T-helper 1 cell treated with Interleukin-12 subunit alpha and Interleukin-12 subunit beta and Interleukin-4 antibody, amounts not matched to agents 30 μg/mL and 1 μg/mL, for 36 hours (primary cell): Measurements from ENCODE around the gene MYCL.

Source experiments
- H3K27ac Mint-ChIP-seq: one replicate; pipeline ENCODE4 v1.8.0; 2021; ENCODE audit warnings: mild to moderate bottlenecking, mixed read lengths
- H3K27me3 Mint-ChIP-seq: one replicate; pipeline ENCODE4 v1.8.0; 2021; ENCODE audit warnings: low read depth, mixed read lengths
- H3K36me3 Mint-ChIP-seq: one replicate; pipeline ENCODE4 v1.8.0; 2021; ENCODE audit warnings: low read depth, mixed read lengths
- H3K4me1 Mint-ChIP-seq: one replicate; pipeline ENCODE4 v1.8.0; 2021; ENCODE audit warnings: low read depth, mixed read lengths
- H3K4me3 Mint-ChIP-seq: one replicate; pipeline ENCODE4 v1.8.0; 2021; ENCODE audit warnings: mild to moderate bottlenecking, moderate library complexity, mixed read lengths
- H3K9me3 Mint-ChIP-seq: one replicate; pipeline ENCODE4 v1.8.0; 2021; ENCODE audit warnings: mixed read lengths

Gene MYCL

DNA sequence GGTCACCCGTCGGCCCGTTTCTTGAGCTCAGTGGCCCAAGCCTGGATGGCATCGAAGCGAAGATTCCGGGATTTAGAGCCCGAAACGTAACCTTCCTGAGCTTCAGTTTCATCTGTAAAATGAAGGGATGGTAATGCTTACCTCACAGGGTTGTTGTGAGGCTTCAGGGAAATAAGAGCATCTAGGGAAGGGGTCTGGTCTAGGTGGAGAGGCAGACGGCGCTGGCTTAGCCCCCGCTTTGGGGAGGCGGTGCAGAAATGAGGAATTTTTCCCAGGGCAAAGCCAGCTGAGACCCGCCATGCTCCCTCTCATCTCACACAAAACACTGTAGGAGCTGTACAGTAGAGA is 717 bp upstream of the MYCL start:
- peaks cover 68% of the 10 kb centered on the region for H3K27me3 Mint-ChIP-seq
- peaks cover 3% of the 10 kb centered on the region for H3K4me1 Mint-ChIP-seq
- H3K36me3 Mint-ChIP-seq, result no peaks in the 10 kb centered on the region
- no peak overlapping the region for H3K27ac Mint-ChIP-seq
- H3K4me3 Mint-ChIP-seq, result peak overlapping the region; percentile 31
- H3K9me3 Mint-ChIP-seq, result no peaks in the 10 kb centered on the region

DNA sequence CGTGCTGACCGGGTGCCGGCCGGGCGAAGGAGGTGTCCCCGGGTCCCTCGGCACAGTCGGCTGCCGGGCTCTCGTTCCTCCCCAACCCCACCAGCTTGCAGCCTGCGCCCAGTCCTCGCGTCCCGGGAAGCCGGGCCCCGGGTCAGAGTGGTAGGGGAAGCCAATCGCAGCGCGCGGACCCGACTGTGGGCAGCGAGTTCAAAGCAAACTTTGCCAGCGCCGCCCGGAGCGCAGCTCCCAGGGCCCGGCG is 328 bp downstream of the MYCL start:
- H3K27ac Mint-ChIP-seq, result no peak overlapping the region
- H3K36me3 Mint-ChIP-seq, result no peaks in the 10 kb centered on the region
- peak overlapping the region; percentile 25 for H3K4me3 Mint-ChIP-seq
- H3K4me1 Mint-ChIP-seq, result peaks cover 3% of the 10 kb centered on the region
- H3K27me3 Mint-ChIP-seq, result peaks cover 73% of the 10 kb centered on the region
- H3K9me3 Mint-ChIP-seq, result no peaks in the 10 kb centered on the region

DNA sequence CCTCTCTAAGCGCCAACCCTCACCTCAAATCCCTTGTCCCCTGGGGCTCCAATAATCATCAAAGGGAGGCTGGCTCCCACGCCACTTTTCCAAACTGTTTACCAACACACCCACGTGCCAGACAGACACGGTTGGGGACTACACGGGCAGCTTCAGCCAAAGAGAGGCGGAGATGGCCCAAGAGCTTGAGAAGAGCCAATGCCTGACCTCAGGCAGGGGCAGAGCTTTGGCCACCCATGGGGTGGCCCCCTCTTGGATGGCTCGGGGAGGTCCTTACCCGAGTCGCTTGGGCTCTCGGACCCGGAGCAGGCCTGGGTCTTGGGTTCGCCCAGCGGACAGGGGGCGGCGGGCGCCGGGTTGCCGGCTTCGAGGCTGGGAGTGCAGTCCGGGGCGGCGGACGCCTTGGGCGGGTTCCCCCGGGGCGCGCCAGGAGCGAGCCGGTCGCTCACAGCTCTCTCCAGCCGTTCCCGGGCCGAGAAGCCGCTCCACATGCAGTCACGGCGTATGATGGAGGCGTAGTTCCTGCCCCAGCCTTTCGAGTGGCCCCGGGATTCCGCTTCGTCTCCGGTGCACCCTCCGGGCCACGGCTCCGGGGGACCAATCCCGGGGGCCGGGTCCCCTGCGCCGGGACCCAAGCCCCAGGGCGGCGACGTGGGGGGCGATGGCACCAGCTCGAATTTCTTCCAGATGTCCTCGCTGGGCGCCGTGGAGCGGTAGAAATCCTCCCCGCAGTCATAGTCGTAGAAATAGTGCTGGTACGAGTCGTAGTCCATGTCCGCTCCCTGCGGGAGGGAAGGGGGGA is 854 bp downstream of the MYCL start:
- peaks cover 76% of the 10 kb centered on the region for H3K27me3 Mint-ChIP-seq
- H3K4me1 Mint-ChIP-seq, result peaks cover 3% of the 10 kb centered on the region
- H3K9me3 Mint-ChIP-seq, result no peaks in the 10 kb centered on the region
- no peak overlapping the region for H3K27ac Mint-ChIP-seq
- no peaks in the 10 kb centered on the region for H3K36me3 Mint-ChIP-seq
- H3K4me3 Mint-ChIP-seq, result peak overlapping the region; percentile 65

DNA sequence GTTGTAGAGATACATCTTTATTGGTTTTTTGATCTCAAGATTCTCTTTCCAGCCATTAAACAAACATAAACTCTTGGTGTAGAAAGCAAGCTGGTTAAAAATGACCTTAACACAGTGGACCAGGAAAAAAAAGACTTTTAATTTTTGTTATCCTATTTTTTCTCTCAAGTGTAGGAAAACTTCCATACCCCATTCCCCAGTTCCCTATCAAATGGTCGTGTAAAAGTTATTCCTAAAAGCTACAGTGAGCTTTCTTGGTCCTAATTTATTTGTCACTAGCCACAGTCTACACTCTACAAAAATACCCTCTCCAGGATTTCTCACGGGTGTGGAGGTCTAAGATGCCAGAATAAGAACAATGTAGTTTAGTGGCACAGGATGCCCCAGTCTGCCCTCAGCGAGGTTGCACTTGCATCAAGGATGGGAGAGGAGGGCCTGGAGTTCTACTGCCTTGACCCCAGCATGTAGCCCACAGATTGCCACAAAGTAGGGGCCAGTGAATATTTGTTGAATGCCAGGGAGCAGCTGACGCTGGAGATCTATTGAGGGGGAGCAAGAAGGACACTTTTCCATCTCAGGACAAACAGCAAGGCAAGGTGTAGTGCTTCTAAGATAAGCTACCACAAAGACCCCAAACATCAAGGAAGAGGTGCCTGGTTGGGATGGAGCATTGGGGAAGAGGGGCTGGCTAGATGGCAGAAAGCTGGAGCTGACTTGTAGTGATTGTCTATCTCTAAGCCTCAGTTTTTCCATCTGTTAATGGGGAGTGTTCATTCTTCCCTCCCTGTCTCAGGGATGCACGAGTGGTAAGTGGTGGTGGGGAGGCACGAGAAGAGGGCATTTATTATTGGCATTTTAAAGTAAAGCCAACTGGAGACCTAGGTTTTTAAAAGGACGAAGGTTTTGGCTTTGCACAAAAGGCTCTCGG is 1.8 kb downstream of the MYCL start:
- Mint-ChIP-seq H3K27ac (no peak overlapping the region), H3K27me3 (peaks cover 75% of the 10 kb centered on the region), H3K4me3 (peak overlapping the region; percentile 27), H3K9me3 (no peaks in the 10 kb centered on the region), H3K4me1 (peaks cover 3% of the 10 kb centered on the region), H3K36me3 (no peaks in the 10 kb centered on the region)

DNA sequence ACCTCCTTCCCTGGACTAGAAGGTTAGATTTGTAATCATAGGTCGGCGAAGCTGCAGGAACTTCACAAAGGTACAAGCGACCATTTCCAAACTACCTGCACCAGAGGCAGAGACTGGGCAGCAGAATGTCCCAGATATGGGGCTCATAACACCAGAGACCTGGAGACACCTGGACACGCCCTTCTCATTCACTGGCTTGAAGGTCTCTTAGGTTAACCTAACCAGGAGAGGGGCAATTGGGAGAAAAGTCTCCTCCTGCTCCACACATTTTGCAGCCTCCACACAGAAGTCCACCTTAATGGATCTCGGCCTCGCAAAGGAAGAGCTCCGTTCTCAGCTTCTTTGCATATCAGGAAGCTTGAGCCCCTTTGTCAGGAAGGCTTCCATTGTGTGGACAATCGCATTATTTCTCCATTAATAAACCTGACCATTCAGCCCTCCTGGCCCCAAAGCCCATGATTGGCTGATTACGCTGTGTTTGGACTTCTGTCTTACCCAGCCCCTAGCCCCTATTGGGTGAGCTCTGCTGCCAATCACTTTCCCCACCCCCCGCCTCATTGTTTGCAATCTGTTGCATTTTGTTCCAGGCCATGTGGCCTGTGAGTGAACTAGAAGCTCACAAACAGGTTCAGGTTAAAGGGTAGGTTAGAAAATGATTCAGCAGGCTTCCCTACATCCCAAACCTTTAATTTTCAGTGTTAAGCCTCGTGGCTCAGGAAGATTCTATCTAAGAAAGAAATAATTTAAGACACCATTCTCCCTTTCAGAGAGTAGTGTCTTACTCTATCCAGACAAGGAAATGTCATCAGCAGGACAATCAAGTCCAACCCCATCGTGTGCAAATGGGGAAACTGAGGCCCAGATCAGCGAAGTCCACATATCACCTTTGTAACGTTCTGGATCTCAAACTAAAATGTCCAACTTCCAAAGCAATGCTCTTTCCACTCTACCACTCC is 2.8 kb downstream of the MYCL start:
- Mint-ChIP-seq H3K27me3 (peaks cover 78% of the 10 kb centered on the region), H3K27ac (no peak overlapping the region), H3K4me3 (no peak overlapping the region), H3K36me3 (no peaks in the 10 kb centered on the region), H3K9me3 (no peaks in the 10 kb centered on the region), H3K4me1 (peaks cover 3% of the 10 kb centered on the region)

DNA sequence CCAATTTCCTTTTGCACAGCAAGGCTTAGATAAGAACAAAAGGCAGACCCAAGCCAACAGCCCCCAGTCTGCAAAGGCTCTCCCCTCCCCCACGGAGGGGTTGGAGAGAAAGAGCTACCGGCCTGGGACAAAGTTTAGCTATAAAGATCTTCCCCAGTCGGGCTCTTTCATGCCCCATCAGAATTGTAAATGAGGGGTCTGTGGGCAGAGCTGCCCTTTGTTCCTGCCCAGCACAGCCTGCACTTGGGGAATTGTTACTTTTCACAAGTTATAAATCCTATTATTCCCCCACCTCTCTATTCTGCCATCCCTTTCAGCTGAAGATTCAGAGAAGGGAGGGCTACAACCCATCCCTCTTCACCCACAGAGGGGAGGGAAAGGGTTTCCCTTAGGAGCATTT is 3.5 kb downstream of the MYCL start:
- no peak overlapping the region for H3K27ac Mint-ChIP-seq
- peaks cover 3% of the 10 kb centered on the region for H3K4me1 Mint-ChIP-seq
- peaks cover 79% of the 10 kb centered on the region for H3K27me3 Mint-ChIP-seq
- no peak overlapping the region for H3K4me3 Mint-ChIP-seq
- no peaks in the 10 kb centered on the region for H3K36me3 Mint-ChIP-seq
- H3K9me3 Mint-ChIP-seq, result no peaks in the 10 kb centered on the region

DNA sequence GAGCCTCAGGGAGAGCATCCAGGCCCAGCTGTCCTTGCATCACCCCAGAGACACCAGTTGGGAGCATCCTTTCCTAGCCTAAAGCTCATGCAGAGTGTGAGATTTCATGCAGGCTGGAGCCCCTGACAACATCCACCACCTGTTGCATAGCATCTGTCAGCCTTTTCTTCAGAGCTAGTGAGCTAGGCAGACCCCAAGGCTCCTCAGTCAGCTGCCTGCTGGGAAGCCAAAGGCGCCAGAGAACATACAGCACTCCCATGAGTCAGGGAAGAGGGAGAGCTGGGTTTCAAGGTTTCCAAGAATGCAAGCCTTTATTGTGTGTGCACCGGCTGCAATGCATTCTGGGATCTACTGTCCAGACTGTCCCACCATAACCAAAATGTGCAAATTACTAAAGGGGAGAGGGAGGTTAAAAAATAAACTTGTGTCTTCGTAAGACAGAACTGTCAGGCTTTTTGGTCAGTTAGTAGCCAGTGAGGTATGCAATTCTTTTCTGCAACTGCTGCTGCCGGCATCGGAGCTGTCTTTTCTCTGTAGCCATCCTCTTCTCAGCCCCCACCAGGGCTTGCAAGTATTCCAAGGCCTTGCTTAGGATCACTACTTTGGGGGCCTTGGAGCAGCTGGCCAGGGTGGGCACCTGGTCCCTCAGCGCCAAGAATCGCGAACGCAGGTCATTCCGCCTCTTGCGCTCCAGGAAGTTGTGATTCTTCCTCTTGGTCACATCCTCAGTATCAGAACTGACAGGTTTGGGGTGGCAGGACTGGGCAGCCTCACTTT is 4.6 kb downstream of the MYCL start:
- no peaks in the 10 kb centered on the region for H3K4me1 Mint-ChIP-seq
- no peak overlapping the region for H3K4me3 Mint-ChIP-seq
- H3K27ac Mint-ChIP-seq, result no peak overlapping the region
- H3K36me3 Mint-ChIP-seq, result no peaks in the 10 kb centered on the region
- peaks cover 78% of the 10 kb centered on the region for H3K27me3 Mint-ChIP-seq
- H3K9me3 Mint-ChIP-seq, result no peaks in the 10 kb centered on the region

DNA sequence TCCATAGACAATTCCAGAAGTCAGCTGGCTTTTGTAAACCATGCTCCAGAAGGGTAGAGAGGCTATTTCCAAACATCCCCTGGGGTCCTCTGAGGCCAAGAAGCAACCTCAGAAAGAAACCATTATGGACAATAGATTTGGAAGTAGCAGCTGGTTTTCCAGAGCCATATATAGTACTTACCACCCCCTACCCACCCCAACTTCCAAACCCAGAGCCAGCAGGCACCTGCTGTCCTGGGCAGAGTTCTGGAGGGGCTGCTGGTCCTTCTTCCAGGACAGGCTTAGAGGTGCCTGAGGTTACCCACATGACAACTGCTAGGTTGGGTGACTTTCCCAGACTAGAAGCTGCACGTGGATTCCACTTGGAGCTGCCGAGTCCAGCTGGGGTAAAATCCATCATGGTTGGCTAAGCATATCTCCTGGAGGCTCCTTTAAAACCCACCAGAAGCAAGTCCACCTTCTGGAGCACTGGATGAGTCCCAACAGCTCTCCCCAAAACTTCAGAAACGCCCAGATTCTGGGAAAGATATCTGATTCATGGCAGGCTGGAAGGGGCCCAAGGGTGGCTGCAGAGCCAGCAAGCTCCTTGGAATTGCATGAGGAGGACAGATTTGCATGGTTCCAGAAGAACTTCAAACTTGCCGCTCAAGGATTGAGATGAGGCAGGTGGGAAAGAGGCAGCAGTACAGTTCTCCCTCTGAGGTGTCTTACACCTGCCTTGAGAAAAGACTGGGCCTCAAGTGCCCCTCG is 5.8 kb downstream of the MYCL start:
- Mint-ChIP-seq H3K4me1 (no peaks in the 10 kb centered on the region), H3K36me3 (no peaks in the 10 kb centered on the region), H3K27me3 (peaks cover 87% of the 10 kb centered on the region), H3K9me3 (no peaks in the 10 kb centered on the region), H3K27ac (no peak overlapping the region), H3K4me3 (no peak overlapping the region)

DNA sequence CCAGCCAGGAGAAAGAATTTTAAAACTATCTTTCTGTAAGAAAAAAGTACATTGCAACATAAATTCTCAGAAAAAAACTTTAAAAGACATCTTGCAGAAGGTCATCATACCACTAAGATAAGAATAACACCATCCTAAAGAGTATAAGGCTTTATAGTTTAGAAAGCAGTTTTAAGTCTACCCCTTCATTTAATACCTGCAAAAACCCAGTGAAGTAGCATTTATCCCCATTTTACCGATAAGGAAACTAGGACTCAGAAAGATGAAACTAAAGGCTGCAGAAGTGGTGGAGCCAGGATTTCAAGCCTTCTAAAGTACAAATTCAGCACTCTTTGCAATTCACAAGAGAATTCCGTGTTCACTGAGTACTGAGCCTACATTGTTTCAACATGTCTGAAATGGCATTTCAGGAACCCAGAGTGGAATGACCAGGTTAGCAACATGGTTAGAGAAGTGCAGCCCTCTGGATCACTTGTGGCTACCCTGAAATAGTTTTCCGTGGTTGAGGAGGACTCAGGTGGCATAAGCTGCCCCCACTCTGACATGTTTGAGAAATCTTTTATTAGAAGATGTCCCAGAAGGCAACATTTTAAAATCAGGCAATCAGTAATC is 6.7 kb downstream of the MYCL start:
- Mint-ChIP-seq H3K4me1 (no peaks in the 10 kb centered on the region), H3K27ac (no peak overlapping the region), H3K36me3 (no peaks in the 10 kb centered on the region), H3K4me3 (no peak overlapping the region), H3K27me3 (peaks cover 87% of the 10 kb centered on the region), H3K9me3 (no peaks in the 10 kb centered on the region)

DNA sequence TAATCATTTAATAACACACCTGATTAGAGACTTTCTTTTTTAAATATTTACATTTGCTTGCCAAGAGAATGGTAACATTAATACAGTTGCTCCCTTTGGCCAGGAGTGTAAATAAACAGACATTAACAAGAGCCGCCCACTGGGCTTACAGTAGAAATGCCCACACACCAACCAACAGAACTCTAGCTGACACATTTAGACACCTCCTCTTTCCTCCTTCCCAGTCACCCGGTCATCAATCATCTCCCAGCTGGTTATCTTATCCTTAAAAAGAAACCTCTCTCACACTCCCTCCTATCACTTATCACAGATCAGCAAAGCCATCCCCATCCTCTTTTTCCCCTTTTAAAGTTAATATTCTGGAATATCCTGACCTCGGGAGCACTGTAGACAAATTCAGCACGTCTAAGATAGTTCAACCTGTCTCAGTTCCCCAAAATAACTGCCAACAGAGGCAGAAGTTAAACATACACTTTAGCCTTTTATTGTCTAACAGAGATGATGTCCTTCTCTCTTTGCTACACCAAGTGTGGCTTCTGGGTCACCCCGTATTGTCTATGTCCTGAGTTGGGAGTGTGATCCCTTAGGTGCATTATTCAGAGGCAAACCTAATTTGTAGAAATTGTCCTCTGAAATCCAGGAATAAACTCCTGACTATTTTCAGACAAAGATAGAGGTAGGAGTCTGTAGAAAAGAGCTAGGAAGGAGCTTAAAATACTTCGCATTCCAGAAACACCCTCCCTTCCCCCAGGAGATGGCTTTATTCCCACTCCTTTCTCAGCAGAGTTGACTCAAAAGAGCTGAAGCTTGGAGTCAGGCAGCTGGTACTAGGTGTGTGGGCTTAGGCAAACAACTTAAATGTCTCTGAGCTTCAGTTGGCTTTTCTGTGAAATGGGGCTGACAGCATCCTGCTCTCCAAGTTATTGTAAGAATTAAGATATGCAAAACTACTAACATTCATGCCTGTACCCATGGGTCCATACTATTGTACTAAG is 8.8 kb downstream of the MYCL start:
- H3K9me3 Mint-ChIP-seq, result no peaks in the 10 kb centered on the region
- peaks cover 67% of the 10 kb centered on the region for H3K27me3 Mint-ChIP-seq
- H3K4me3 Mint-ChIP-seq, result no peak overlapping the region
- no peaks in the 10 kb centered on the region for H3K4me1 Mint-ChIP-seq
- H3K27ac Mint-ChIP-seq, result no peak overlapping the region
- H3K36me3 Mint-ChIP-seq, result no peaks in the 10 kb centered on the region

DNA sequence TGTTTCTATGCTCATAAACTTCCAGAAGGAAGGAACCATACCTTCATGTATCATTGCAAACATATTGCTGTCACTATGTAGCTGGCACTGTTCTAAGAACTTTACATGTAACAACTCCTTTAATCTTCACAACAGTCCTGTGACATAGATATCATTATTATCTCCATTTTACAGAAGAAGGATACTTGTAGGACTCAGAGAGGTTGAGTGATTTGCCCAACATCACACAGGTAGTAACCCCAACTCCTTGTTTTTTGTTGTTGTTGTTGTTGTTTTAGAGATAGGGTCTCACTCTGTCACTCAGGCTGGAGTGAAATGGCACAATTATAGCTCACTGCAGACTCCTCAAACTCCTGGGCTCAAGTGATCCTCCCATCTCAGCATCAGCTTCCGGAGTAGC is 10.8 kb downstream of the MYCL start:
- Mint-ChIP-seq H3K4me1 (no peaks in the 10 kb centered on the region), H3K27ac (no peak overlapping the region), H3K27me3 (peaks cover 51% of the 10 kb centered on the region), H3K36me3 (no peaks in the 10 kb centered on the region), H3K4me3 (no peak overlapping the region), H3K9me3 (no peaks in the 10 kb centered on the region)

DNA sequence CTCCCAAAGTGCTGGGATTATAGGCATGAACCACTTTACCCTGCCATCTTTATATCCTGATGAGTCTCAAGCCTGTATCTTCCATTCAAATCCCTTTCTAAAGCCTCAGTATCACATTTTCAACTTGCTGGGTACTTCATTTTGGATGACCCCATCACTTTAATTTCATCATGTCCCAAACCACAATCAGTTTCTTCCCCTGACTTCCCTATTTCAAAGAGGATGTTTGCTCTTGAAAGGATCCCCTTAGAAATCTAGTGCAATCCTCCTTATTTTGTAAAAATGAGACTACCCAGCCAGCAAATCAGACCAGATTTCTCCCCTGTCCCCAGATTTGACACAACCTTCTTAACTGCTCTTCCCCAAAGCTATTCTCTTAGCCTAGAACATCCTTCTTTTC is 11.4 kb downstream of the MYCL start:
- Mint-ChIP-seq H3K36me3 (no peaks in the 10 kb centered on the region), H3K9me3 (no peaks in the 10 kb centered on the region), H3K4me1 (no peaks in the 10 kb centered on the region), H3K4me3 (no peak overlapping the region), H3K27me3 (peaks cover 46% of the 10 kb centered on the region), H3K27ac (no peak overlapping the region)
